ENCODE results near the gene PDE4D.

The PDE4D gene

DNA sequence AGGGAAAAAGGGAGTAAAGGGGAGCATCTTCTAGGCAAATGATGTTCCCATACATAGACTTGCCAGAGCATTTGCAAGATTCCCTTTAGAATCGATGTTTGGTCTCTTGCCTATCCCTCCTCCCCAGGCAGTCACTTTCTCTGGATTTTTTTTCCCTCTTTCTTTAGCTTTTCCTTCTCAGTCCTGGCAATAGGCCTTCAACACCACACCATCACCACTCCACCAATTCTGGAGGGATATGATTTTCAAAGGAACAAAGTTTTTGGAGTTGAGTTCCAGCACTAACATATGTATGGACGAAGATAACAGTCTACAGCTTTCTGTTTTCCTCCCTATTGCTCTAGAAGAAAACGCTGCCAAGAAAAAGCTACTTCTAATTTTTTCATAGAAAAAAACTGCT is 377.4 kb downstream of the PDE4D start:
- ATAC-seq: no peak
- TF ChIP-seq ARNTL (CRISPR knock-in tag; IDR thresholded peaks at IDR 0.05; ENCODE audit: borderline replicate concordance, low read depth): no peak

- TF ChIP-seq ZC3H10 (CRISPR knock-in tag; IDR thresholded peaks at IDR 0.05): no peak
- TF ChIP-seq ZFP30 (CRISPR knock-in tag; IDR thresholded peaks at IDR 0.05): no peak
- TF ChIP-seq ZNF565 (CRISPR knock-in tag; conservative IDR thresholded peaks at IDR 0.05; ENCODE audit: low read depth): no peak
- TF ChIP-seq CSRNP3 (CRISPR knock-in tag; IDR thresholded peaks at IDR 0.05): no peak
- TF ChIP-seq CSDC2 (CRISPR knock-in tag; IDR thresholded peaks at IDR 0.05): no peak
- TF ChIP-seq POU6F1 (CRISPR knock-in tag; IDR thresholded peaks at IDR 0.05; ENCODE audit: borderline replicate concordance, low read depth): no peak
- no peak for TF ChIP-seq PATZ1 (CRISPR knock-in tag; IDR thresholded peaks at IDR 0.05; ENCODE audit: borderline replicate concordance)
- no peak for TF ChIP-seq ARNTL (CRISPR knock-in tag; IDR thresholded peaks at IDR 0.05; ENCODE audit: borderline replicate concordance, low read depth)
- ATAC-seq: 0 out of 3 replicates have a peak, but pooled peaks have one; percentile 38
Measured at GRCh38 chr5:59506285-59506877, 387.1 kb downstream of the PDE4D start.

DNA sequence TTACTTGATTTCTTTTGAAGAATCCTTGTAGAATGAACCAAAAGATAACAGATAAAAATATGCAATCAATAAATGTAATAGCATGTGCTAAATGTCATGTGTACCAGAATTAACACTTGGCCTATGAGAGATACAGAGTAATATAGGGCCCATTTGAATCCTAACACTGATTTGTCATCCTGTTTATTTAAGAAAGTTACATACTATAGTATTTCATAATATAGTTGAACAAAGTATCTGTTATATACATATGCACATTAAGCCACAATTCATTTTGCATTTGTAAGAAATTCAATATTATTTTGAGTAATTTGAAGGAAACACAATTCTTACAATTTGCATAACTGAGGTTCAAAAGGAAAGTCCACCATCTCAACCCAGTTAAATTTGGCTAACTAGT is 389.5 kb downstream of the PDE4D start:
- ATAC-seq: no peak
- TF ChIP-seq ESRRG (CRISPR knock-in tag; IDR thresholded peaks at IDR 0.05) (no peak), POU6F1 (CRISPR knock-in tag; IDR thresholded peaks at IDR 0.05; ENCODE audit: borderline replicate concordance, low read depth) (no peak), ZNF70 (CRISPR knock-in tag; IDR thresholded peaks at IDR 0.05) (no peak), BACH2 (CRISPR knock-in tag; IDR thresholded peaks at IDR 0.05; ENCODE audit: borderline replicate concordance) (no peak), ZNF8 (CRISPR knock-in tag; IDR thresholded peaks at IDR 0.05) (no peak), TOX (CRISPR knock-in tag; IDR thresholded peaks at IDR 0.05; ENCODE audit: borderline replicate concordance) (no peak), PATZ1 (CRISPR knock-in tag; IDR thresholded peaks at IDR 0.05; ENCODE audit: borderline replicate concordance) (no peak), CSRNP3 (CRISPR knock-in tag; IDR thresholded peaks at IDR 0.05) (no peak)

DNA sequence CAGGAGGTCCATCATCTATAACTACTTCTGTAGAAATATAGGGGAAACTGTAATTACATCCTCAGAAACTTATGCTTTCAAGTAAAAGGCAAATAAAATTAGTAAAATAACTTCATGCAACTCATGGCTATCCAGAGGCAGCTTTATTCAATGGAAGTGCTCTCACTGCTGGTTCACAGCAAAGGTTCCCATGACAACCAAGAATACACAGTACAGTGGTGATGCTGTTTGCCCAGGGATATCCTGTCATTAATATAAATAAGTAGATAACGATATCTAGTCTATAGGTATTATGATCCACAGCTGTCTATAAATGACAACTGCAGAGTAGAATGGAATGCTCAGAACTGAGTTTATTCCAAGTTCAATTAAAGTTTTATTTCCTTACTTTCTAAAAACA is 390.3 kb downstream of the PDE4D start:
- ATAC-seq: peak; percentile 36; the same call in 1 of the 3 replicates
- TF ChIP-seq BACH2 (CRISPR knock-in tag; IDR thresholded peaks at IDR 0.05; ENCODE audit: borderline replicate concordance) (no peak), SNAI2 (CRISPR knock-in tag; IDR thresholded peaks at IDR 0.05) (no peak), CSDC2 (CRISPR knock-in tag; IDR thresholded peaks at IDR 0.05) (no peak), TOX (CRISPR knock-in tag; IDR thresholded peaks at IDR 0.05; ENCODE audit: borderline replicate concordance) (no peak), GLIS3 (CRISPR knock-in tag; IDR thresholded peaks at IDR 0.05) (no peak), ZNF70 (CRISPR knock-in tag; IDR thresholded peaks at IDR 0.05) (no peak), ZFP30 (CRISPR knock-in tag; IDR thresholded peaks at IDR 0.05) (no peak), ARNTL (CRISPR knock-in tag; IDR thresholded peaks at IDR 0.05; ENCODE audit: borderline replicate concordance, low read depth) (no peak), POU6F1 (CRISPR knock-in tag; IDR thresholded peaks at IDR 0.05; ENCODE audit: borderline replicate concordance, low read depth) (no peak)
- TF ChIP-seq, protein P1, sequence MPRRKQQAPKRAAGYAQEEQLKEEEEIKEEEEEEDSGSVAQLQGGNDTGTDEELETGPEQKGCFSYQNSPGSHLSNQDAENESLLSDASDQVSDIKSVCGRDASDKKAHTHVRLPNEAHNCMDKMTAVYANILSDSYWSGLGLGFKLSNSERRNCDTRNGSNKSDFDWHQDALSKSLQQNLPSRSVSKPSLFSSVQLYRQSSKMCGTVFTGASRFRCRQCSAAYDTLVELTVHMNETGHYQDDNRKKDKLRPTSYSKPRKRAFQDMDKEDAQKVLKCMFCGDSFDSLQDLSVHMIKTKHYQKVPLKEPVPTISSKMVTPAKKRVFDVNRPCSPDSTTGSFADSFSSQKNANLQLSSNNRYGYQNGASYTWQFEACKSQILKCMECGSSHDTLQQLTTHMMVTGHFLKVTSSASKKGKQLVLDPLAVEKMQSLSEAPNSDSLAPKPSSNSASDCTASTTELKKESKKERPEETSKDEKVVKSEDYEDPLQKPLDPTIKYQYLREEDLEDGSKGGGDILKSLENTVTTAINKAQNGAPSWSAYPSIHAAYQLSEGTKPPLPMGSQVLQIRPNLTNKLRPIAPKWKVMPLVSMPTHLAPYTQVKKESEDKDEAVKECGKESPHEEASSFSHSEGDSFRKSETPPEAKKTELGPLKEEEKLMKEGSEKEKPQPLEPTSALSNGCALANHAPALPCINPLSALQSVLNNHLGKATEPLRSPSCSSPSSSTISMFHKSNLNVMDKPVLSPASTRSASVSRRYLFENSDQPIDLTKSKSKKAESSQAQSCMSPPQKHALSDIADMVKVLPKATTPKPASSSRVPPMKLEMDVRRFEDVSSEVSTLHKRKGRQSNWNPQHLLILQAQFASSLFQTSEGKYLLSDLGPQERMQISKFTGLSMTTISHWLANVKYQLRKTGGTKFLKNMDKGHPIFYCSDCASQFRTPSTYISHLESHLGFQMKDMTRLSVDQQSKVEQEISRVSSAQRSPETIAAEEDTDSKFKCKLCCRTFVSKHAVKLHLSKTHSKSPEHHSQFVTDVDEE (CRISPR knock-in tag; IDR thresholded peaks at IDR 0.05): no peak
- TF ChIP-seq, protein P2, sequence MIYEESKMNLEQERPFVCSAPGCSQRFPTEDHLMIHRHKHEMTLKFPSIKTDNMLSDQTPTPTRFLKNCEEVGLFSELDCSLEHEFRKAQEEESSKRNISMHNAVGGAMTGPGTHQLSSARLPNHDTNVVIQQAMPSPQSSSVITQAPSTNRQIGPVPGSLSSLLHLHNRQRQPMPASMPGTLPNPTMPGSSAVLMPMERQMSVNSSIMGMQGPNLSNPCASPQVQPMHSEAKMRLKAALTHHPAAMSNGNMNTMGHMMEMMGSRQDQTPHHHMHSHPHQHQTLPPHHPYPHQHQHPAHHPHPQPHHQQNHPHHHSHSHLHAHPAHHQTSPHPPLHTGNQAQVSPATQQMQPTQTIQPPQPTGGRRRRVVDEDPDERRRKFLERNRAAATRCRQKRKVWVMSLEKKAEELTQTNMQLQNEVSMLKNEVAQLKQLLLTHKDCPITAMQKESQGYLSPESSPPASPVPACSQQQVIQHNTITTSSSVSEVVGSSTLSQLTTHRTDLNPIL (CRISPR knock-in tag; IDR thresholded peaks at IDR 0.05; ENCODE audit: low read depth): no peak

All from SK-N-SH treated with all-trans-retinoic acid at 6 μM for 48 hours (cell line).